Hypothalamus (tissue), 51 donors: ENCODE data around the gene FXYD6.

Source experiments
- DNase-seq, 51 donors: peaks; one replicate each; lab custom pipeline; 2025; lab: John Stamatoyannopoulos, UW

FXYD6 gene

DNA sequence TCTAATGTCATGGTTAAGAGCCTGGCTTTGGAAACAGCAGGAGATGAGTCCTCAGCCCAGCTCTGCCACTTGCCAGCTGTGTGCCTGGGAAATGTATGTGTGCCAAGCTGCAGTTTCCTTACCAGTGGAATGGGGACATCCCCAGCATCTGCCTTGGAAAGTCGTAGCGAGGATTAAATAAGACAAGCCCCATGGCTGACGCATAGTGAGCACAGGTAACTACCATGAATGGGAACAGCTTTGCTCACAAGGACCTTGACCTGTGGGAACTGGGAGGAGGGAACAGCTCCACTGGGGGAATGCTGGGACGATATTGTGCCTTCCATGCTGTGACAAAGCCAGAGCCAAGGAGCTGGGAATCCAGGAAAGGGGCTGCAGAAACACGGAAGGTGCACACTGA is 76.8 kb downstream of the FXYD6 start:
- no peak for DNase-seq

DNA sequence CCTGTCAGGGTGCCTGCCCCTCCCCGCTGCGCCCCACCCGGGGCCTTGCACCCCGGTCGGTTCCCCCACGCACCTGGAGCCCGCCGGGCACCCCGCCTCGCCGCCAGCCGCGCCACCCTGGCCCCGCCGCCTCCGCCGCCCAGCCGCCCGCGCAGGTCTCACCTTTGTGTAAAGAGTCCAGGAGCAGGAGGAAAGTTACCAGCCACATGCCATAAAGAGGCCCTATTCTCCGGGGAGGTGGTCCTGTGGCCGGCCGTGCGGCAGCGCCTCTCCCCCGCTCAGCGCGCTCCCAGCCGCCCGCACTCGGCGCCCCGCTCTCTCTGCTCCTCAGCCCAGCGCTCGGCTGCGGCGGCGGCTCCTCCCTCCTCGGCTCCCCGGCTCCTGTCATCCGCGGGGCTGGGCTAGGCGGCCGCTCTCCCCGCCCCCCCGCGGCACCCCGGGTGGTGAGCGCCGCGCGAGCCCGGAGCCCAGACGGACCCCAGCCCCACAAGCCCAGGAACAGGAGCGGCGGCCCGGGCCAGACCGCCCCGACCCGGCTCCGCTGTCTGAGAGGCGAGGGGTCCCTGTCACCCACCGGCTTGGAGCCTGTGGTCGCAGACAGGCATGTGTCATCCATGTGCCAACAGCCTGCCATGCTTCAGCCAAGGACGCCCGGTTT is 79.5 kb downstream of the FXYD6 start, which contains the start of gene DSCAML1:
Gene DSCAML1, minus strand, starts transcription at position 345 of the 658 bp plus-strand sequence. Its CDS starts 137 bp downstream, at position 208.
- peak in 22 of 51 donors; percentile 15 to 73 (median 45) for DNase-seq

DNA sequence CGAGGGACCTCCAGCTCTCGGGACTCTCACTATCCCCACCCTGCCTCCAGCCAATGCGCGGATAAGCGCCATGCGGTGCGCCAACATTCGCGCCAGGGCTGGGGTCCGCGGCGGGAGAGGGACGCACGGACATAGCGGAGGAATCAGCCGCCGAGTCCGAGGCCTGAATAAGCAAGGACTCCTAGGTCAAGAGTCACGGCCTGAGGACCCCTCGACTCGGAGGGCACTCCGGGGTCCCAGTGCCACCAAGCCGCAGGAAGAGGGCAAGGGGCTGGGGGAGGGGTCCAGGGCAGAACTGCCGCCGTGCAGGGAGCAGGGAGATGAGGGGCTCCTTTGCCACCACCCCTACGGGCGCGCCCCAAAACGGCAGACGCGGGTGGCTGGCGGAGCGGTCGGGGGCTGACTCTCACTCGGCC is 80.0 kb downstream of the FXYD6 start:
- DNase-seq: no peak

DNA sequence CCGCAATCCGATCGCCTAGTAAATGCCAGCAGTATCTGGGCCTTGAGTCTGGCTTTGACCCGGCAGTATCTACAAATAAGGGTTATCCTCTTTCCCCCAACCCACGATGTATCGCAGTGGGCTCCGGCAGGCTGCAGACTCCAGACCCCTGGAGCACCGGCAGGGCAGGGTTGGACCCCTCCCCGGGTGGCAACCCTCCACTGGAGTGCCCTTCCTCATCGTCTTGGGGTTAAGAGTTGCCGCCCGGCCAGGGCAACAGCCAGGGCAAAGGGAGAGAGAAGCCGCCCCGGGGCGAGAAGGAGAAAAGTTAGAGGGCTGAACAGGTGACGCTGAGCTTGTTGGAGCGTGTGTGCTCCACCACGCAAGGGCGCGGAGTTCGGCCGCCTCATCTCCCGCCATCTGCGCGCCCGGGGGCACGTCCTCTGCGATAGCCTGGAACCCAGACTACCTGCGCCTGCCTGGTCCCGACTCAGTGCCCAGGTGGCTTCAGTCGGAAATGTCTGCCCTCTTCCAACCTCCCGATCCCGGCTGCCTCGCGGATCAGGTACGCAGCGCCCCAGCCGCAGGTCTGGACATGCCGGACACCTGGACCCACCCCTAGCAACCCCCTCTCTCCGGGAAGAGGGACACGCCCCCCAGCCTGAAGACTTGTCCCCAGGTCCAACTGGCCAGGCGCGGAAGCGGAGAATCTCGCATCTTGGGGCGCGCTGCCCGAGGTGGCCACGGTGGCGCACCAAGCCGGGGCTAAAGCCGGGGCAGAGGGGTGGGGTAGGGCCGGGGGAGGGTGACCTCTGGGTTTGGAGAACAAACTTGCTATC is 80.6 kb downstream of the FXYD6 start:
- peak in 4 of 51 donors; percentile 22 to 54 (median 32) for DNase-seq

DNA sequence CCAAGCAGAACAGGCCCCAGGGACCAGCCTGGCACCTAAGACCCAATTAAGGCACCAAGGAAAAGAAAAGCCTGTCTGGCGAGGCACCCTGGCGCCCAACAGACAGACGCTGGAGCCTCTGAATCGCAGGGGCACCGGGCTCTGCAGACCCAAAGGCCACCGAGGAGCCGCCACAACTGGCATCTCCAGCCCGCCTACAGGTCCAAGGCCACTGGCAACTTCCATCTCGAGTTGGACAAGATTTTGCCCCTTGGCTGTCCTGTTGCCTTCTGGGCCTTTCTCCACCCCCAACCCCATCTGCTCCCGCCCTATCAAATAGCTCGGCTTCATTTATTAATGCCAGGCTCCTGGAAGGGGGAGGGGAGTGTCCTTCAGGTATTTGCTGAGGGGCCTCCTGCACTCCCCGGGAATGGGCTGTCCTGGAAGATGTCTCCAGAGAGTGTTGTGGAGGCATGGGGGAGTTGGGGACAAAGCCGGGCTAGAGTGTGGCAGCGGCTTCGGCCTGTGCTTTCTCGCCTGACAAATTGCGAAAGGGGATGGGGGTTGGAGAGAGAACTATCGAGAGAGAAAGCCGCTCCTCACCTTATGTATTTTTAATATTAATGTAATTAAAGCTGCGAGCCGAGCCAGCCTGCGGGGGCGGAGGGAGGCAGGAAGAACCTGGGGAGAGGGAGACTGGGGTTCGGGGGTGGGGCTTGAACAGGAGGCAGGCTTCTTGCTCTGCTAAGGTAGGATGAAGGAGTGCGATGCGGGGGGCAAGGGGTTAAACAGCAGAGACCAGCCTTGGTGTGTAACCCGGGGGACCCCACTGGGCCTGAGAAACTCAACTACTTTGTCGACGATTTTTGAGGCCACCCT is 81.5 kb downstream of the FXYD6 start:
- peak in 2 of 51 donors; percentile 48 to 57 for DNase-seq

DNA sequence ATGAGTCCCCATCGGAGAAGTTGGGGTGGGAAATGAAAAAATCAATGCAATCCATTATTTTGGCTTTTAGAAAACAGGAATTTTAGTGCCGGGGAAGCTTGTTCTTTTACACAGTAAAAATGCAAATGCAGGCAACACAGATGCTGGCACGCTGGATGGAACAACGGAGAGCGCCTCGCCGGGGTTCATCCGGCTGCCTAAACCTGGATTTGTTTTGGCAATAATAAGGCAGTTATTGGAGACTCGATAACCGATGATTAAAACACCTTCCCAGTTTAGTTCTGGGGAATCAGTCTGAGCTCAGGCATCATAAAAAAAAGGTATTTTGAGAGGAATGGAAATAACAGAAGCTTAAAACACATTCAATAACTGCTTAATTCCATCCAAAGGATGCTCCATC is 82.3 kb downstream of the FXYD6 start:
- peak in 10 of 51 donors; percentile 14 to 55 (median 30) for DNase-seq

DNA sequence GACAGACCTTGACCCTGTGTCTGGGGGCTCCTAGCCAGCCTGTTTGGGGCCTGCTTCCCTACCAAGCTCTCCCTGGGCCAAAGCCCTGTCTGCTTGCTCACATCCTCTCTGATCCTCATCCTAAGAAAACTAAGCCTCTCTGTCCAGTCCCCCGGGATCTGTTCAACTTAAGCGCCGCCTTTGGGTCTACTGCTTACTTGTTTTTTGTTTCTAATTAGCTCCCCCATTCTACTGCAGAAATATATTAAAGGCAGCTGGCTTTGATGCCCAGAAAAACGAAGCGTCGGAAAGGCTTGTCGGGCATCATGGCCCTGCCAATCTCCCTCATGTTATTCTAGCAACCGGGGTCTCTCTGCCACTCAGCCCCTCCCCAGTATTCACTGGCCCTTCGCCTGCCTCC is 82.9 kb downstream of the FXYD6 start:
- peak in 4 of 51 donors; percentile 21 to 55 (median 38) for DNase-seq

DNA sequence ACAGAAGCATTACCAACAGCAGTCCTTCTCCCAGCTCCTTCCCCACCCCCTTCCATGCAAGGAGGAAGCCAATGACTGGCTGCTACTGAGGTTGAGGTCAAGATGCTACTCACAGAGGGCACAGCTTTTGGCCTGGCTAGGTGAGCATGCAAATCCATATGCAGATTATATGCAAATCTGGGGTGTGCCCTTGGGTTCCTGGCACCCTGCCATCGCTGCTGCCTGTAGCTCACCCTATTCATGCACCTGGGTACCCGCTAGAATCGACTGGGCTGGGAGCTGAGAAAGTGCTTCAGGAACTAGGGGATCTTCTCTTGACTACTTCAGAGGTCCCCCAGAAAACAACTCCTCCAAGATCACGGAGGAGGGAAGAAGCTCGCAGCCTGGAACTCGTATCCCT is 83.5 kb downstream of the FXYD6 start:
- peak in 3 of 51 donors; percentile 14 to 40 (median 20) for DNase-seq

DNA sequence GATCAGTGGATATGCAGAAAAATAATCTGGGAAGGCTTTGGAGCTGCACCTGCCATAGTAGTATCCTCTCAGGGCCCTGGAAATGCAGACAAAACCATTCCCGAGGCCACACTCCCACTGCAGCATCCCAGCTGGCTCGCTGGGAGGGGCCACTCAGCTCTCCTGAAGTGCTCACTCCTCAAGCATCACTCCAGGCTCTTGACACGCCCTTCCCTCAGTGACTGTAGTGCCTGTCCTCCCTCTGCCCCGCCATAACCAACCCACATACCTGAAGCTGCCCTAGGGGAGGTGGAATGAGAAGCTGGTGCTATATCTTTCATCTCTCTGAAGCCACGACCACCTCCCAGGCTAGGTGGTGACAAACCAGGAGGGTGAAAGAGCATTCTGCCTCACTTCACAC is 84.2 kb downstream of the FXYD6 start:
- DNase-seq: no peak

DNA sequence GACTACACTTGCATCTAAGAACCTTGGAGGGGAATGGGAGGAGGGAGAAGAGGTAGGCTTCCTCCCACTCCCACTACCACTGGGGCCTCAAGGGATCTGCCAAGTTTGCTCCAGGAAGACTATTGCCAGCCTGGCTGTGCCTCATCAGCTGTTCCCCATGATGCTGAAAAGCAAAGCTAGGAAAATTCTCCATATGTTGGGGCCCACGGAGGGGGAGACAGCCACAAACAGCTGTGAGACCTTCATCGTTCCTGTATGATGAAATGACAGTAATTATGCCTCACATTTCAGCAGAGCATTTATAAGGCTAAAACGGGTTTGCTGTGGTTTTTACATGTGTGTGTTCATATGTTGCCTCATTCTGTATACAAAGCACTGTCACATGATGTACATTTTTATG is 86.2 kb downstream of the FXYD6 start:
- no peak for DNase-seq

DNA sequence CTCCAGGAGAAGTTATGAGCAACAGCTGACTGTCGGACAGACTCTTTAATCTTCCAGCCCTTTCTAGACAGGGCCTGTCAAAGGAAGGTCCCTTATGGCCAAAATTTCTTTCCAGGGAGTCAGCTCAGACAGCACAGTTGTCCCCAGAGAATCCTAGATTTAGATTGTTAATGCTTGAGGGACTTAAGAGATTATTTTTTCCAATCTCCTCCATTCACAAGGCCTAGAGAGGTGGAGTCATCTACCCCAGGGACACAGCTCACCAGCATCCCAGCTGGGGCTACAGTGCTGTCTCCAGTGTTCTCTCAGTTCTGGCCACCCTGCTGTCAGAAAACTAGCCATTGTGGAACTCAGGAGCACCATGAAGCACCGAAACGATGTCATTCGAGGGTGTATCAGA is 87.2 kb downstream of the FXYD6 start:
- no peak for DNase-seq
